Hepatocyte (in vitro differentiated cells): ENCODE data around the gene PLCL1. TPM values are rescaled to one million over a fixed set of nuclear protein-coding genes. Genes with fewer than 3 reads are reported as not detected.

ENCODE experiments used
- DNase-seq: peaks from one replicate; pipeline ENCODE4 v3.0.0-alpha.2; 2016; ENCODE audit warnings: low spot score
- H2AFZ ChIP-seq: fragments of 200-600 bp; sonication (generic); 2 replicates; pipeline ENCODE4 v1.6.0; 2016; ENCODE audit warnings: antibody characterized with exemption, mild to moderate bottlenecking
- H3K27ac ChIP-seq: fragments of 200-600 bp; sonication (generic); 2 replicates; pipeline ENCODE4 v1.5.1; 2016; ENCODE audit warnings: mild to moderate bottlenecking
- H3K27me3 ChIP-seq: fragments of 200-600 bp; sonication (generic); 2 replicates; pipeline ENCODE4 v1.6.1; 2016
- H3K36me3 ChIP-seq: fragments of 200-600 bp; sonication (generic); replicated peaks from 2 replicates; pipeline ENCODE4 v1.5.1; 2016; ENCODE audit warnings: low read depth; ENCODE audit not compliant: insufficient read depth
- H3K4me1 ChIP-seq: fragments of 200-600 bp; sonication (generic); 2 replicates; pipeline ENCODE4 v1.5.1; 2016; ENCODE audit warnings: mild to moderate bottlenecking, moderate library complexity; ENCODE audit not compliant: insufficient read depth
- H3K4me2 ChIP-seq: fragments of 200-600 bp; sonication (generic); 2 replicates; pipeline ENCODE4 v1.6.0; 2016
- H3K4me3 ChIP-seq: fragments of 200-600 bp; sonication (generic); 2 replicates; pipeline ENCODE4 v1.5.1; 2016; ENCODE audit warnings: mild to moderate bottlenecking
- H3K79me2 ChIP-seq: fragments of 200-600 bp; sonication (generic); 2 replicates; pipeline ENCODE4 v1.6.0; 2017; ENCODE audit warnings: mild to moderate bottlenecking
- H3K9me2 ChIP-seq: fragments of 200-600 bp; sonication (generic); replicated peaks from 2 replicates; pipeline ENCODE4 v1.6.0; 2017; ENCODE audit warnings: mild to moderate bottlenecking; ENCODE audit not compliant: insufficient read depth
- H3K9me3 ChIP-seq: fragments of 200-600 bp; sonication (generic); 2 replicates; pipeline ENCODE4 v1.5.1; 2016; ENCODE audit warnings: low read depth, mild to moderate bottlenecking
- H4K20me1 ChIP-seq: fragments of 200-600 bp; sonication (generic); 2 replicates; pipeline ENCODE4 v1.6.0; 2016; ENCODE audit warnings: mild to moderate bottlenecking; ENCODE audit not compliant: insufficient read depth, poor library complexity, severe bottlenecking
- CTCF ChIP-seq: fragments of 200-600 bp; sonication (generic); IDR thresholded peaks from 2 replicates; pipeline ENCODE4 v1.5.1; 2016; ENCODE audit warnings: antibody characterized with exemption, mild to moderate bottlenecking; ENCODE audit not compliant: poor library complexity
- EZH2 ChIP-seq: fragments of 200-600 bp; sonication (generic); IDR thresholded peaks from 2 replicates; pipeline ENCODE4 v1.6.1; 2016; ENCODE audit warnings: antibody characterized with exemption, mild to moderate bottlenecking, borderline replicate concordance
- EZH2phosphoT487 ChIP-seq: fragments of 200-600 bp; sonication (generic); IDR thresholded peaks from one replicate; pipeline ENCODE4 v1.6.1; 2018; ENCODE audit warnings: antibody characterized with exemption, mild to moderate bottlenecking, low read depth, moderate library complexity; ENCODE audit not compliant: unreplicated experiment, severe bottlenecking
- WGBS: methylation state at CpG from one replicate; pipeline ENCODE4 v1.1.6; 2016; ENCODE audit warnings: low lambda C conversion rate; ENCODE audit errors: missing lambda C conversion rate; 5-methylcytosine and 5-hydroxymethylcytosine counted together
- polyA plus RNA-seq: library from polyadenylated mRNA; unstranded; fragments of >200 nt; fragmentation: Nextera tagmentation; extraction: Ambion mirVana; gene quantifications from 2 replicates; pipeline ENCODE4 v1.2.1, GENCODE V29; 2016
- total RNA-seq: library from RNA; depleted of rRNA; stranded (reverse); fragments of >200 nt; gene quantifications from 2 replicates; pipeline ENCODE4 v1.2.3, GENCODE V29; 2014

PLCL1 gene
- total and polyA plus RNA-seq, 2 experiments from 2014 or later, result 0.37 to 2.4 TPM

GRCh38 chr2:198129609-198130008, 325.2 kb downstream of the PLCL1 start:
- Histone ChIP-seq H3K36me3 (no peaks in the 10 kb centered on the region), H2AFZ (no peak overlapping the region), H3K4me3 (no peak overlapping the region), H3K9me3 (no peaks in the 10 kb centered on the region), H3K4me1 (no peaks in the 10 kb centered on the region), H4K20me1 (no peaks in the 10 kb centered on the region), H3K4me2 (no peak overlapping the region), H3K27me3 (peaks cover 8% of the 10 kb centered on the region), H3K27ac (no peak overlapping the region), H3K9me2 (no peaks in the 10 kb centered on the region), H3K79me2 (no peaks in the 10 kb centered on the region)
- no peak for DNase-seq
- 65% methylated on average over 5 of the region's 5 CpGs for WGBS
- no peak for TF ChIP-seq EZH2phosphoT487
- TF ChIP-seq CTCF, result no peak
- TF ChIP-seq EZH2, result no peak

- Histone ChIP-seq H3K4me1 (no peaks in the 10 kb centered on the region), H3K4me3 (no peak overlapping the region), H3K79me2 (no peaks in the 10 kb centered on the region), H3K4me2 (no peak overlapping the region), H3K27me3 (peaks cover 8% of the 10 kb centered on the region), H3K27ac (no peak overlapping the region), H2AFZ (no peak overlapping the region), H3K36me3 (no peaks in the 10 kb centered on the region), H3K9me2 (no peaks in the 10 kb centered on the region), H3K9me3 (no peaks in the 10 kb centered on the region), H4K20me1 (no peaks in the 10 kb centered on the region)
- 86% methylated on average over 6 of the region's 6 CpGs for WGBS
- TF ChIP-seq EZH2phosphoT487 (no peak), EZH2 (no peak), CTCF (no peak)
- no peak for DNase-seq
These were observed 330.0 kb downstream of the PLCL1 start for GRCh38 chr2:198134293-198134955.

- no peaks in the 10 kb centered on the region for H3K9me2 ChIP-seq
- H3K27me3 ChIP-seq, result peaks cover 8% of the 10 kb centered on the region
- no peak overlapping the region for H3K4me3 ChIP-seq
- no peaks in the 10 kb centered on the region for H3K79me2 ChIP-seq
- no peak for TF ChIP-seq EZH2
- TF ChIP-seq EZH2phosphoT487, result no peak
- no peak for TF ChIP-seq CTCF
- H3K36me3 ChIP-seq, result no peaks in the 10 kb centered on the region
- H3K27ac ChIP-seq, result no peak overlapping the region
- H3K9me3 ChIP-seq, result no peaks in the 10 kb centered on the region
- WGBS, result 53% methylated on average over 2 of the region's 2 CpGs
- no peak overlapping the region for H2AFZ ChIP-seq
- no peak overlapping the region for H3K4me2 ChIP-seq
- no peaks in the 10 kb centered on the region for H3K4me1 ChIP-seq
- no peaks in the 10 kb centered on the region for H4K20me1 ChIP-seq
- DNase-seq, result no peak
These were observed 331.1 kb downstream of the PLCL1 start for GRCh38 chr2:198135481-198135934.

- no peaks in the 10 kb centered on the region for H3K9me2 ChIP-seq
- H3K27ac ChIP-seq, result no peak overlapping the region
- no peaks in the 10 kb centered on the region for H3K36me3 ChIP-seq
- H4K20me1 ChIP-seq, result no peaks in the 10 kb centered on the region
- H3K4me3 ChIP-seq, result no peak overlapping the region
- H3K9me3 ChIP-seq, result no peaks in the 10 kb centered on the region
- TF ChIP-seq CTCF, result no peak
- no peak for TF ChIP-seq EZH2
- TF ChIP-seq EZH2phosphoT487, result no peak
- no peak for DNase-seq
- H3K27me3 ChIP-seq, result peaks cover 4% of the 10 kb centered on the region
- H3K4me2 ChIP-seq, result no peak overlapping the region
- no peaks in the 10 kb centered on the region for H3K79me2 ChIP-seq
- WGBS, result 95% methylated on average over 2 of the region's 2 CpGs
- H3K4me1 ChIP-seq, result no peaks in the 10 kb centered on the region
- H2AFZ ChIP-seq, result no peak overlapping the region
These were observed 331.7 kb downstream of the PLCL1 start for GRCh38 chr2:198136142-198136541.
